NB4 (cell line): Measurements from ENCODE around the gene CUX1.
"Not testable (repeated sequence)": the region's sequence is repeated elsewhere in the genome, so short reads cannot be mapped to it uniquely, and the experiment has no call there.

Experiments used
- DNase-seq: peaks from one replicate; pipeline ENCODE4 v3.0.0; 2010; ENCODE audit warnings: low read depth
- H3K4me3 ChIP-seq: one replicate; pipeline ENCODE4 v1.5.1; 2011; ENCODE audit warnings: mild to moderate bottlenecking, low read depth, low read length, moderate library complexity
- CTCF ChIP-seq: IDR thresholded peaks from one replicate; pipeline ENCODE4 v1.5.1; 2012; ENCODE audit warnings: low read depth, low read length
- MYC ChIP-seq: IDR thresholded peaks from 2 replicates; pipeline ENCODE4 v1.6.1; 2011; ENCODE audit warnings: low read depth, low read length
- POLR2A ChIP-seq: IDR thresholded peaks from 2 replicates; pipeline ENCODE4 v1.6.1; 2011; ENCODE audit warnings: mild to moderate bottlenecking; ENCODE audit not compliant: insufficient read length; ENCODE audit errors: extremely low read depth
- TF ChIP-seq, protein P1 (sequence below): IDR thresholded peaks from 2 replicates; pipeline ENCODE4 v1.6.1; 2011; ENCODE audit warnings: low read depth, low read length

The CUX1 gene

GRCh38 chr7:102024769-102025391 lies 207.5 kb downstream of the CUX1 start:
- H3K4me3 ChIP-seq: no peak overlapping the region
- TF ChIP-seq MYC: no peak
- no peak for TF ChIP-seq POLR2A
- no peak for TF ChIP-seq CTCF
- TF ChIP-seq, protein P1, sequence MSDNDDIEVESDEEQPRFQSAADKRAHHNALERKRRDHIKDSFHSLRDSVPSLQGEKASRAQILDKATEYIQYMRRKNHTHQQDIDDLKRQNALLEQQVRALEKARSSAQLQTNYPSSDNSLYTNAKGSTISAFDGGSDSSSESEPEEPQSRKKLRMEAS: peak; percentile 43; the same call in 1 of the 2 replicates
- peak; percentile 54 for DNase-seq

DNA sequence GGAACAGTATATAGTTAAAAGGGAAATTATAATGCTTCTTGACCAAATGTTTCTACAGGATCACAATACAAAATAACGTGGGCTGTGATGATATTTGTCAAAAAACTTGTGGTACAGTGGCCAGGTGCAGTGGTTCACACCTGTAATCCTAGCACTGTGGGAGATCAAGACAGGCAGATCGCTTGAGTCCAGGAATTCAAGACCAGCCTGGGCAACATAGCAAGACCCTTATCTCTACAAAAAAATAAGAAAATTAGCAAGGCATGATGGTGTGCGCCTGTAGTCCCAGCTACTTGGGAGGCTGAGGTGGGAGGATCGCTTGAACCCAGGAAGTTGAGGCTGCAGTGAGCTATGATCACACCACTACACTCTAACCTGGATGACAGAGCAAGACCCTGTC lies 208.4 kb downstream of the CUX1 start:
- not testable (repeated sequence) for H3K4me3 ChIP-seq, DNase-seq

GRCh38 chr7:102028206-102028826 lies 210.9 kb downstream of the CUX1 start:
- no peak overlapping the region for H3K4me3 ChIP-seq
- peak; percentile 77 for DNase-seq
- no peak for TF ChIP-seq POLR2A
- TF ChIP-seq, protein P1: peak; percentile 87
- TF ChIP-seq MYC: peak; percentile 67; the same call in 1 of the 2 replicates
- TF ChIP-seq CTCF: no peak

DNA sequence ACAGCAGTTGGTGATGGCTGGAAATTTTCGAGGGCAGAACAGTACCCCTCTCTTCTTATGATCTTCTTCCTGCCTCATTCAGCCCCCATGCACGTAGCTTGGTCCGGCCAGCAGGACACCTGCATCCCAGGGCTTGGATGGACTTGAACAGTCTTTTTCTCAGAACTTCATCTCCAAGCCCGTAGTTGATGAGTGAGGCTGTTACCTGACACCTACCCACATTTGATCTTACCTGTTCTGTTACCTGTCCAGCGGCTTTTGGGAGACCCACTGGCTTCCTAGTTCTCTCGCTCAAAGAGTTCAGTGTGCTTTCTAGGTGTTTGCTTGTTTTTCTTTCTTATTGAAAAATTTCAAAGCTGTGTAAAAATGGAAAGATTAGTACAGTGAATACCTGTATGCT lies 212.2 kb downstream of the CUX1 start:
- no peak overlapping the region for H3K4me3 ChIP-seq
- no peak for TF ChIP-seq POLR2A
- DNase-seq: no peak

DNA sequence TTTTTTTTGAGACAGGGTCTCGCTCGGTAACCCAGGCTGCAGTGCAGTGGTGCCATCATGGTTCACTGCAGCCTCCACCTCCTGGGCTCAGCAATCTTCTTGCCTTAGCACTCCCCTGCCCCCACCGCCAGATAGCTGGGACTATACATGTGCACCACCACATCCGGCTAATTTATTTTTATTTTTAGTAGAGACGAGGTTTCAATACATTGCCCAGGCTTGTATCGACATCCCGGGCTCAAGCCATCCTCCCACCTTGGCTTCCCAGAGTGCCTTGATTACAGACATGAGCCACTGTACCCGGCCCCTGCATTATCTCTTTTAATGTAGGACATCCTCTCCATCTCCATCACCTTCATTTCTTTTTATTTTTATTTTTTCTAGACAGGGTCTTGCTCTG lies 213.3 kb downstream of the CUX1 start:
- TF ChIP-seq CTCF: no peak
- TF ChIP-seq, protein P1: no peak
- TF ChIP-seq POLR2A: no peak
- TF ChIP-seq MYC: no peak
- H3K4me3 ChIP-seq: no peak overlapping the region
- DNase-seq: no peak

DNA sequence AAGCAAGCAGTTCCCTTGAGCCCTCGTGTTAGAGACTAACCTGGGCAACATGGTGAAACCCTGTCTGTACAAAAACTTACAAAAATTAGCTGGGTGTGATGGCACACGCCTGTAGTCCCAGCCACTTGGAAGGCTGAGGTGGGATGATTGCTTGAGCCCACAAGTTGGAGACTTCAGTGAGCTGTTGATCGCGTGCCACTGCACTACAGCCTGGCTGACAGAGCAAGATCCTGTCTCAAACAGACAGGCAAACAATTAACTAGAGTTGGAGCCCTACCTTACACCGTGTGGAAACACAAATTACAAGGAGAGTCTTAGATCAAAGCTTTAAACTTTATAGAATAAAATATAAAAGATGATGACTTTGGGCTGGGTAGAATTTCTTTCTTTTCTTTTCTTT lies 219.5 kb downstream of the CUX1 start:
- H3K4me3 ChIP-seq: no peak overlapping the region
- no peak for TF ChIP-seq CTCF
- no peak for TF ChIP-seq MYC
- TF ChIP-seq POLR2A: no peak
- TF ChIP-seq, protein P1: no peak
- DNase-seq: no peak

GRCh38 chr7:102039706-102040105 lies 222.3 kb downstream of the CUX1 start:
- H3K4me3 ChIP-seq: no peak overlapping the region
- no peak for DNase-seq
- no peak for TF ChIP-seq POLR2A
- no peak for TF ChIP-seq CTCF
- TF ChIP-seq, protein P1: no peak
- TF ChIP-seq MYC: no peak
